ENCODE data around the gene LRRC59. TPM values are rescaled to one million over a fixed set of nuclear protein-coding genes. Genes with fewer than 3 reads are reported as not detected.
A peak's percentile ranks its signal among the peaks of the same experiment; 100 is the strongest.

The LRRC59 gene
- total RNA-seq, 1 donor from 2014 or later: 73.9 TPM

DNA sequence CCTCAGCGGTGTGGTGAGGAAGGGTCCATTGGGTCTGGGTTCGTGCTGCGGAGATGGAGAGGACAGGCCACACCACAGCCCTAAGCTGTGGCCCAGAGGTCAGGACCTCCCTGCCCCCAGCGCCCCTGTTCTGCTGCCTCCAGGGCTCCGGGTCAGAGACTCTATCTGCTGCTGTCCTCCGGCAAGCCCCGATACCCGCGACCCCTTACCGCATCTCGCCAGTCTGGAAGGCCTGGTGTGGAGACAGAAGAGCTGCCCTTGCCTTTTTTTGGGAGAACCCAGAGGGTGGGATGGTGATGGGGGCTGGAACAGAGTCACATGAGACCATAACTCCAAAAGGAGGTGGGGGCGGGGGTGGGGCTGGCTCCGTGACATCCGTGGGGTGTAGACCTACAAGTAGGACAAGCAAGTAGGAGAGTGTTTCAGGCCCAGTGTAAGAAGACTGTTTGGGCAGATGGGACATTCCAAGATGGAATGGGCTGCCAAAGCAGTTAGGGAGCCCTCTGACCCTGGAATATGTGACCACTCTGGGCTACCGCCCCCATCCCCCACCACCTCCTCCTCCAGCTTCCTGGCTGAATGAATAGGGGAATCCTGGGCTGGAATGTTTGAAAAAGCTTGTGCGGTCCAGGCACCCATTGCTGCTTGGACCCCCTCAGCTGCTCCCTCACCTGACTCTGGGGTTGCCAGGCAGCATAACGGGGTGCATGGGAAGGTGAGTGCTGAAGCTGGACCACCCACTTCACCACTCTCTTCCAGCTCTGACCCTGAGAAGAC lies 50.0 kb downstream of the LRRC59 start:
- Mint-ChIP-seq H3K4me3 (ENCODE audit: unreplicated experiment) (peak overlapping the region; percentile 85), H3K27me3 (ENCODE audit: unreplicated experiment) (peaks cover 6% of the 10 kb centered on the region), H3K4me1 (ENCODE audit: low read depth, unreplicated experiment) (peaks cover 7% of the 10 kb centered on the region), H3K27ac (ENCODE audit: unreplicated experiment) (no peak overlapping the region), H3K36me3 (ENCODE audit: unreplicated experiment) (no peaks in the 10 kb centered on the region), H3K9me3 (ENCODE audit: unreplicated experiment) (peaks cover 15% of the 10 kb centered on the region)
- no peak for DNase-seq
- TF ChIP-seq, protein P1, sequence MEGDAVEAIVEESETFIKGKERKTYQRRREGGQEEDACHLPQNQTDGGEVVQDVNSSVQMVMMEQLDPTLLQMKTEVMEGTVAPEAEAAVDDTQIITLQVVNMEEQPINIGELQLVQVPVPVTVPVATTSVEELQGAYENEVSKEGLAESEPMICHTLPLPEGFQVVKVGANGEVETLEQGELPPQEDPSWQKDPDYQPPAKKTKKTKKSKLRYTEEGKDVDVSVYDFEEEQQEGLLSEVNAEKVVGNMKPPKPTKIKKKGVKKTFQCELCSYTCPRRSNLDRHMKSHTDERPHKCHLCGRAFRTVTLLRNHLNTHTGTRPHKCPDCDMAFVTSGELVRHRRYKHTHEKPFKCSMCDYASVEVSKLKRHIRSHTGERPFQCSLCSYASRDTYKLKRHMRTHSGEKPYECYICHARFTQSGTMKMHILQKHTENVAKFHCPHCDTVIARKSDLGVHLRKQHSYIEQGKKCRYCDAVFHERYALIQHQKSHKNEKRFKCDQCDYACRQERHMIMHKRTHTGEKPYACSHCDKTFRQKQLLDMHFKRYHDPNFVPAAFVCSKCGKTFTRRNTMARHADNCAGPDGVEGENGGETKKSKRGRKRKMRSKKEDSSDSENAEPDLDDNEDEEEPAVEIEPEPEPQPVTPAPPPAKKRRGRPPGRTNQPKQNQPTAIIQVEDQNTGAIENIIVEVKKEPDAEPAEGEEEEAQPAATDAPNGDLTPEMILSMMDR (IDR thresholded peaks at IDR 0.05; ENCODE audit: partially characterized antibody, unreplicated experiment): no peak

- Mint-ChIP-seq H3K9me3 (ENCODE audit: unreplicated experiment) (peaks cover 13% of the 10 kb centered on the region), H3K4me1 (ENCODE audit: low read depth, unreplicated experiment) (peaks cover 7% of the 10 kb centered on the region), H3K27me3 (ENCODE audit: unreplicated experiment) (peaks cover 5% of the 10 kb centered on the region), H3K27ac (ENCODE audit: unreplicated experiment) (peak overlapping the region; percentile 28), H3K4me3 (ENCODE audit: unreplicated experiment) (peak overlapping the region; percentile 85), H3K36me3 (ENCODE audit: unreplicated experiment) (no peaks in the 10 kb centered on the region)
- TF ChIP-seq, protein P1 (IDR thresholded peaks at IDR 0.05; ENCODE audit: partially characterized antibody, unreplicated experiment): no peak
- DNase-seq: no peak
Observed at GRCh38 chr17:50346313-50347116, 50.8 kb downstream of the LRRC59 start.

- Mint-ChIP-seq H3K4me1 (ENCODE audit: low read depth, unreplicated experiment) (peaks cover 7% of the 10 kb centered on the region), H3K27ac (ENCODE audit: unreplicated experiment) (peak within 1 kb of the TSS; percentile 62), H3K9me3 (ENCODE audit: unreplicated experiment) (peaks cover 12% of the 10 kb centered on the region), H3K4me3 (ENCODE audit: unreplicated experiment) (peak within 1 kb of the TSS; percentile 85), H3K36me3 (ENCODE audit: unreplicated experiment) (no peaks in the 10 kb centered on the region), H3K27me3 (ENCODE audit: unreplicated experiment) (peaks cover 5% of the 10 kb centered on the region)
- TF ChIP-seq, protein P1 (IDR thresholded peaks at IDR 0.05; ENCODE audit: partially characterized antibody, unreplicated experiment): no peak
- DNase-seq: peak; percentile 84
Observed at GRCh38 chr17:50345432-50346312, 51.7 kb downstream of the LRRC59 start, which contains the start of gene XYLT2. Gene XYLT2 (plus strand): TSS chr17:50346126. CDS start chr17:50346141, 15 bp downstream.

GRCh38 chr17:50344731-50345365 lies 52.5 kb downstream of the LRRC59 start:
- H3K9me3 Mint-ChIP-seq (ENCODE audit: unreplicated experiment): peaks cover 9% of the 10 kb centered on the region
- H3K27me3 Mint-ChIP-seq (ENCODE audit: unreplicated experiment): peaks cover 5% of the 10 kb centered on the region
- no peak for DNase-seq
- H3K36me3 Mint-ChIP-seq (ENCODE audit: unreplicated experiment): no peaks in the 10 kb centered on the region
- peak overlapping the region; percentile 84 for H3K4me3 Mint-ChIP-seq (ENCODE audit: unreplicated experiment)
- TF ChIP-seq, protein P1 (IDR thresholded peaks at IDR 0.05; ENCODE audit: partially characterized antibody, unreplicated experiment): no peak
- no peak overlapping the region for H3K27ac Mint-ChIP-seq (ENCODE audit: unreplicated experiment)
- peaks cover 7% of the 10 kb centered on the region for H3K4me1 Mint-ChIP-seq (ENCODE audit: low read depth, unreplicated experiment)
